HG03442 (cell line): ENCODE results near the gene SRGAP2.
"Not testable (repeated sequence)": the region's sequence is repeated elsewhere in the genome, so short reads cannot be mapped to it uniquely, and the experiment has no call there.

ENCODE experiments used
- ATAC-seq: cut with Tn5 transposase; IDR thresholded peaks from one replicate; pipeline ENCODE4 v1.9.1; 2021; ENCODE audit warnings: mild to moderate bottlenecking, moderate library complexity; ENCODE audit not compliant: unreplicated experiment

The SRGAP2 gene

DNA sequence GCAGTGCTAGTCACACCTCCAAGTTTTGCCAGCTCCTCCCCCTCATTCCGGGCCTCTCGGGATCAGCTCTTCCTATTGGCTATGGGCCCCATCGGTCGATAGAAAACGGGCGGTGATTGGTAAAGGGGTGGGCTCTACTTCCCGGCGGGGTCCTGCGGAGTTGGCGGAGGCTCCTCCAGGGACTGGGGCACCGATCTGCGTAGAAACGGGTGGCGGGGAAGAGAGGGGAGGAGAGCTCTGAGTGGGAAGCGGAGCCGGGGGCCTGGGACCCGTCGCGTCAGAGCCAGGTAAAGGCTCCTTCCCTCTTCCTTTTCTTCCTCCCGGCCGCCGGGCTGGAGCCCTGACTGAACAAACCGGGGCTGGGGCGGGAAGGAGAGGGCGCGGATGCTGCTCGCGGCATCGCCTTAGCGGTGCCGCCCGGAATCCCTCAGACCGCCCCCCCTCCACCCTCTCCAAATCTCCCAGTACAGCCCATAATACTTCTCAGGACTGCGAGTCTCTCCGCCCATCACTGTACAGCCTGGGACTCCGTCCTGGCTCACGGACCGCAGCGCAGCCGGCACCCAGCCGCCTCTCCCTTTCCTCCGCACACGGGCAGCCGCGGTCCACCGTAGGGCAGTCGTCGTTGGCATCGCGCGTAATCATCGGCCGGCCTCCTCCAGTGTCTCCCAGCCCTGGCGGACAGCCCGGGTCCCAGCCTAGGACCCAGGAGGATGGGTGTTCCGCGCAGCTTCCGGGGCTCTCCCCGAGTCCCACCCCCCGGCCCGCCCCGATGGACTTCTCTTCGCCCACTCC, at the start of gene SRGAP2:
Gene SRGAP2 (plus strand): TSS at position 178 of the 795 bp plus-strand sequence. CDS start 2,430 bp downstream, outside the sequence.
- ATAC-seq = not testable (repeated sequence)

DNA sequence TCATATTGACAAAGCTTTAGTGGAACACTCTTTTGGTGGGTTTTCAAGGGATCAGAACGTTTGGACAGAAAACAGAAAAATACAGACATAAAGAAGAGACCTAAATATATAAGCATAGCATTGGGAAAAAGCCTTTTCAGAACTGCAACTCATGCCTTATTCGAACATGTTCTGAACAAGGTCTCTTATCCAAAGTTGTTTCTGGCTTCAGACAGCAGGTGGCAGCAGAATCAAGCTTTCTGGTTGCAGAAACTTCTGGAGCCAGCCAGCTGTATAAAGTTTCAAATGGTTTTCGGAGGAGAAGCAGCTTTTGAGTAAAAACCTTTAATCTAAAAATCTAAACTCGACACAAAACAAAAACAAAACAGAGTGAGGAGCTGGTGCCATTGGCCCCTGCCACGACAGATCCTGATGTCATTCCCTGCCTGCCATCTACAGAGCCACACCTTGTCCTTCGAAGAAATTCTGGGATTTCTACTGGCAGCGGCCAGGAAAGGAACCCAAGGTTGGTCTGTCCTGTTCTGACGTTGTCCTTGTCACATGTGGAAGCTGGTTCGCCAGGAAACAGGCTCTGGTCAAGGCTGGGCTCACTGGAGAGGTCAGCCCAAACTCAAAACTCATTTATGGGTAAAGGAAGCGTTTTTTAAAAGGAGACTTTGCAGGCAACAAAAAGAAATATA, 35.9 kb upstream of the SRGAP2 start:
- peak; percentile 79 for ATAC-seq

DNA sequence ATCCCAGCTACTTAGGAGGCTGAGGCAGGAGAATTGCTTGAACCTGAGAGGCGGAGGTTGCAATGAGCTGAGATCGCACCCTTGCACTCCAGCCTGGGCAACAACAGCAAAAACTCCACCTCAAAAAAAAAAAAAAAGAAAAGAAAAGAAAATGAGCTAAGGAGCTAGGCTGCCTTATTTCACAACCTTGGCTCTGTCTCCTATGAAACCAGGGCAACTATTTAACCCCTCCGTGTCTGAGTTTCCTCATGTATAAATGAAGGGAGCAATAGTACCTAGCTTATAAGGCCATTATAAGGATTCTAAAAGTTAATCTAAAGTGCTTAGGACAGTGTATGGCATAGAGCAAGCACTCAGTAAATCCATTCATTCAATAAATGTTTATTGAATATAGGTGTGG, 33.5 kb upstream of the SRGAP2 start:
- not testable (repeated sequence) for ATAC-seq

DNA sequence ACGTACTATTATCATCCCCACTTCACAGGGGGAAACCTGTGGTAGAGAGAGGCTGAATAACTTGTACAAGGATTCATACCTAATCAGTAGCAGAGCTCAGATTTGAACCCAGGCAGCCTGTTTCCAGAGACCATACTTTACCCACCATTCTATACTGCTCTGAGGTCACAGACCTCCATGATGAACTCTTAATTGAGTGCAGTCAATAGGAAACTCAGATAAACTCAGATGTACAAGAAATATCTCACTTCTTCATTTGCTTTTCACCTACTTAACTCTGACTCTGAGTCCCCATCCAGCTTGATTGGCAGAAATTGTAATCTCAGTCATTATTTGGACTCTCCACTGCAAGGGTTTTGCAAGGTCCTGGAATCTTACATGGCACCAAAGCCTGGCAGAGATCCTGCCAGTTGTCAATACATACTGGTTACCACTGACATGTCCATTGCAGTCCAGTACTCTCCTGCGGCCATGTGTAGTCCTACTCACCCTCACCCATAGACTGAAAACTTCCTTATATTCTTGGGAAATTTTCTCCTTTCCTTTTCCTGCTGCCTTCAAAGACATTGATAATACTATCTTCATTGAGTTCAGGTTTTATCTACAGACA, 30.1 kb upstream of the SRGAP2 start:
- not testable (repeated sequence) for ATAC-seq

DNA sequence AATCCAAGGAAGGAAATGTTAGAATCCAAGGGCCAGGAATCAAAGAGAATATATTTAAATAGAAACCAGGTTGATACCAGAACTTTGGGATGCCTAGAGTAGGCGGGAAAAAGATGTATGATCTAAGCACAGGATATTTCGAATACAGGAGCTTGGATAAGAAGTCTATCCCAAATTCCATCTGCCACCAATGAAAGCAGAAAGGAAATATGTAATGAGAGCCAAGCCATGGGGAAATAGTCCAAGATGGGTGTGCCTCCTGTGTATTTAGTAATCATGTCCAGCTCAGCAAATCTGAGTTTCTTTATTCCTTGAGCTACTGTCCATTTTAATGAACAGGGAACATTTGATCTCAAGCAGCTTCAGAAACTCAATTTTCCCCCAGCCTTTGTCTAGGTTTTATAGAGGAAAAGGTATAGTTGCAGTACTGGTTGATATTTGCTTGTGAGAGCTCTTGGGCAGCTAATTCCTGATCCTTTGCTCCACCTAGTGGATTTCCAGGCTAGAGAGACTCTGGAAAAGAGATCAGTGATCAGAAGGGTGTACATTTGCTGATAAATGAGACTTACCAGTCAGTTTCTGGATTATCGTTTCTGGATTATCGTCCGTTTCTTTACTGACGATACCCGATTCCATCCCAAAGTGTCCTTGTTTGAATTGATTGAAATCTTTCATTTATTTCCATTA, 29.0 kb upstream of the SRGAP2 start:
- not testable (repeated sequence) for ATAC-seq

DNA sequence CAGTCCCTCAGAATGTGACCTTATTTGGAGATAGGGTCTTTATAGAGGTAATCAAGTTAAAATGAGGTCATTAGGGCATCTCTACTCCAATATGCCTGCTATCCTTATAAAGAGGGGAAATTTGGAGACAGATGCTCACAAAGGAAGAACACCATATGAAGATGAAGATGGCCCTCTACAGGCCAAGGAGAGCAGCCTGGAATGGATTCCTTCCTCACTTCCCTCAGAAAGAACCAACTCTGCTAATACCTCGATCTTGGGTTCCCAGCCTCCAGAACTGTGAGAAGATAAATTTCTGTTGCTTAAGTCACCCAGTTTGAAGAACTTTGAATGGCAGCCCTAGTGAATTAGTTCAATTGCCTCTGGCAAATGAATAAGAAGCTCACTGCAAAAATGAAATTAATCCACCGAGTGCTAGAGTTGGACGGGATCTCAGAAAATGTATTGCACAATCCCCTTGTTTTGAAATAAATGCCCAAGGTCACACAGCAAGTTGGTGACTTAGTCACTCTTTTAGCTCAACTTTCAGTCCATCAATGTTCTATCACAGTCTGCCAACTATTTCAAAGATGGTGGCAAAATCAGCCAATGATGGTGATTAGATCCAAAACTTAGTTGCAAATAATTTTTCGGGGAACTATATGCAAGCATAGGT, 27.8 kb upstream of the SRGAP2 start:
- ATAC-seq = not testable (repeated sequence)

DNA sequence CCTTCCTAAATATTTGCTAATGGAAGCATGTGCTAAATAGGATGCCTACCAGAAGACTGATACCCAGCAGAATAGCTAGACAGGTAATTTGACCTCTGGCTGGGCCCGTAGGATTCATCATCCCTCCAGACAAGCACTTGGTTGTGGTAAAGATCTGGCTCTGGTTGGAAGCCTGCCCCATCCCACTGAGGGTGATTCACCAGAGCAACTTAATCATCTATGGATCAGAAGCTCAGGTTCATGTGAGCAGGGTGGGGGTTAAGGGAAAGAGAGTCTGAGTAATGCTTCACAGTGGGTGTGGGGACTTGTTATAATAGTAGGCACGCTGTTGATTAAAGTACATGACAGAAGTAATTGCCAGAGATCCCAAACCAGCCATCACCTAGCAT, 27.2 kb upstream of the SRGAP2 start:
- not testable (repeated sequence) for ATAC-seq

DNA sequence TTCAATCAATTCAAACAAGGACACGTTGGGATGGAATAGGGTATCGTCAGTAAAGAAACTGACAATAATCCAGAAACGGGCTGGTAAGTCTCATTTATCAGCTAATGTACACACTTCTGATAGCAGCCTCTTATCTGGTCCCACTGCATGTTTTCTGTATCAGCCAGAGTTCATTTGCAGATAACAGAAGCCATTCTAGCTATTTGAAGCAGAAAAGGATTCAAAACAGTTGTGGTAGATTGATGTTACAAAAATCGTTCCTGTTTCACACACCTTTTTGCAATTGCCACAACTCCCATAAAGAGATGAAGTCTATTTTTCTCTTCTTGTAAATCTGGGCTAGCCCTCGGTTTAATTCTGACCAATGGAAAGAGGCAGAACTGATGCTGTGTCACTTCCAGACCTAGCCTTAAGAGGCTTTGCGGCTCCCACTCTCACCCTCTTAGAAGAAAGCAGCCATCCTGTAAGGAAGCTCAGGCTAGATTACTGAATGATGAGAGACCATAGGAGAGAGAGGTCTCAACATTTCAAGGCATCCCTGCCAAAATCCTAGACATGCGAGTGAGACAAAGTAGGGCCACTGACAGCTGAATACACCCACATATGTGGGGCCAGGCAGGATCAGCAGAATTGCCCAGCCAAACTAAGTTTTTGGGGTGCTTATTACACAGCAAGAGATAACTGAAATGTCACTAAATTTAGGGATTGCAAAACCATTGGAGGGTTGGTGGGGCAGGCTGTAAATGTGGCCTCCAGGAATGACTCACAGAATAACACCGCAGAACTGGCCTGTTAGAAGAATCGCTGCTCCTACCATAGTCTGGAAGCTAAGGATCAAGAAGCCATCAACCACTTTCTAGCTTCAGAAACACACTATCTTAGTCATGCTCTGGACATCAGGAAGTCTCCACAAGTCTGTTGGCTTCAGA, 25.0 kb upstream of the SRGAP2 start:
- ATAC-seq = not testable (repeated sequence)

DNA sequence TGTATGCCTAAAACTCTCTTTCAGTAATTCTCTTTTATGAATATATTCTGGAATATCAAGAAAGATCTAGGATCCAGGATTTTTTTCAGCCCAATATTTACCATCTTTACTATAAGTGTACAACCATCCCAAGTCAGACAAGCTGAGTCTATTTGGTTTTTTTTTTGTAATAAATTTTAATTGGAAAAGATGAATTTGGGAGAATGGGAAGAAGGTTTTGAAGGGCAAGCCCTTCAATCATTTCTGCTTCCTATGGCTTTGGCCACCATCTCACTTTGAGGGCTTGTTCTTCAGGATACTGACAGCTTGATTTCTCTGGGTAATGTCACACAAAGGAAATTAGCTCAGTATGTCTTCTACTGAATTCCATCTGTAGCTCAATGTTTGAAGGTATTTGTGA, 23.7 kb upstream of the SRGAP2 start:
- not testable (repeated sequence) for ATAC-seq

DNA sequence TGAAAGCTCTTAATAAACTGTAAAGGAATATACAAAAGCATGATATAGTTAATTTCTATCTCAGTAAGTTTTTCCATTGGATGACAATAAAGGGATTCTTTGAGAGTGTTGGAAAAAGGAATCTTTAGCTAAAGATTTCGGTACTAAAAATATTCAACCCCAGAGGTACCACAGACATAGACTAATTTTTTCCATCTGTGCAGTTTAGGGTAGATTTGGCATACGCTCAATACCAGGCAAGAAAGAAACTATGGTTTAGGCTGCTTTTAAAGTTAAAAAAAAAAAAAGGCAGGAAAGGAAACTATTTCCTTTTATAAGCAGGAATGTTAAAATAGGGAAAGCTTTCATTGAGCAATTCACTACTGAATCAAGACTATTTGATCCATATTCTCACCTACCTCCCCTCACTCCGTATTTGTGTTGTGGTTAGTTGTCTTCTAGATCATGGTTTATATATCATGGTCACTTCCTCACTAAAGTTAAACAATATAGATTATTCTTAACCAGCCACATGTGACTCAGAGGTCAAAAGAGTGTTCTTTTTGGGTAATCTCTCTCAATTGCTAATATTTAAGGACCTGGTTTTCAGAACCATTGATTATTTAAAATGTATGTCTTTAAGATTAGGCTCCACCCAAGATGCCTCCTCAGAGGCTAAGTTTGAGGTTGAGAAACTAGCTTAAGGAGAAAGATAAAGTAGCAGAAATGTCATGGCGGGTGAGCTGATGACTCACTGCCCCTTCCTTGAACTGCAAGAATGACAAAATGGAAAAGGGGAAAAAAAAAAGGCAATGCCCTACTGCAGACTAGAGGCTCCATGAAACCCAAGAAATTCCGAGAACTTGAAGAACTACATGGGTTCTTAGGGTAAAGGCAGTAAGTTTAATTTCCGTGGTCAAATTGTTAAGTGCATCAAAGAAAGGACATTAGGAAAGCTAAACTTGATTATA, 20.7 kb upstream of the SRGAP2 start:
- ATAC-seq = not testable (repeated sequence)

DNA sequence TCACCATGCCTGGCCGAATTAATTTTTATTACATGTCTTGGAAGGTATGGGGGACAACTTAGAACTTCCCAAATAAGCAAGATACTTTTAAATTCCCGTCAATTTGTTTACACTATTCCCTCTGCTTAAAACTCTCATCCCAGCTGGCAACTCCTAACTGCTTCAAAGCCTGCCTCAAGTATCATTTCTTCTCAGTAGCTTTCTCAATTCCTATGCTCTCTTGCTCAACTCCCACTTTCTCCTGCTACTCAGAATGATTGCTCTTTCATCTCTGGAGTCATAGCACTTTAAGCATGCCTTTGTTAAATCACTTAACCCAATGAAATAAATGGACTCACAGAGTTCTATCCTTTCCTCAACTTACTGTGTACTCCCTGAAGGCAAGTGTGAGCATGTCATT, 19.6 kb upstream of the SRGAP2 start:
- not testable (repeated sequence) for ATAC-seq

DNA sequence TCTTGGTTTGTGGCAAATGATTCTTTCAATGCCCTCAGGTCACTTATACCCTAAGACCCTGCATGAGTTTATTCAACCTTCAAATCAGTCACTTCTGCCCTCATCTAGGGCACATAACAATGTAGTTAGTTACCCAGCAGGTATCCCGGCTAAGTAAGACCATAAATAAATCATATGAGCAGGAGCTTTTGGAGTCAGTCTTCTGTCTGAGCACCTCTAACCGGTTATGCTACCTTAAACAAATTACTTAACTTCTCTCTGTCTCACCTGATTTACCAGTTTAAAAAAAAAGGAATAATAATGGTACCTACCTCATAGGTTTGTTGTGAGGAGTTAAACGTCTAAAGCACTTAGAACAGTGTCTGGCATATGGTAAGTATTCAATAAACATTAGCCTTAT, 17.6 kb upstream of the SRGAP2 start:
- not testable (repeated sequence) for ATAC-seq

DNA sequence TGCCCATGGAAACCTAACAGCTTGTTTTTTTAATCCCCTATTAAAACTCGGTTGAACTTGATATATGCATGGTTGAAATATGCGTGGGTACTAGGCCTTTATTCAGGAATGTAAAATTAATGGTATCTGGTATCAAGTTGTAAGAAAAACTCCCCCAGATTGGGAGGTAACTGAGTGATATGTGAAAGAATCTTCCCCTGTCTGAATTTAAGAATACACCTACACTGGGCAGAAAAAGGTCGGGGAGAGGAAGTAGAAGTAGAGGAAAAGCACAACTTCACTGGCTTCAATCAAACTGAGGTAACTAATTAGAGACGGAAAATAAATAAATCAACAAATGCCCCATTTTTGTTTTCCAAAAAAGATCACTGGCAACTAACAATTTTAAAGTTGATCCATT, 16.5 kb upstream of the SRGAP2 start:
- ATAC-seq = not testable (repeated sequence)

DNA sequence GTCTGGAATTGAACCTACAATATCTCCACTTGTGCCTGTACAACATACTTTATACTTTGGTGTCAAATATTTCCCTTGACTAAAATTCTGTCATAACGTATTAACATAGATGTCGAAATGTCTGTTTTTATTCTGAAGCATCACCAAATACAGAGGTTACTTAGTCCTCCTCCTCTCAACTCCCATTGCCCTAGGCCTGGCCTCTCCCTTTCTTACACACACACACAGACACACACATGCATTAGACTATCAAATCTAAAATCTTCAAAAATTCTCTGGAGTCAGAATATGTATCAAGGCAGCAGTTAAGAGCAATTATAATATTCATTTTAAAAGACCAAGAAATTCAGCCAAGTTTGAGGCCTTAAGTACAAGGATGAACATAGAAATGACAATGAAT, 8.2 kb upstream of the SRGAP2 start:
- ATAC-seq = not testable (repeated sequence)

DNA sequence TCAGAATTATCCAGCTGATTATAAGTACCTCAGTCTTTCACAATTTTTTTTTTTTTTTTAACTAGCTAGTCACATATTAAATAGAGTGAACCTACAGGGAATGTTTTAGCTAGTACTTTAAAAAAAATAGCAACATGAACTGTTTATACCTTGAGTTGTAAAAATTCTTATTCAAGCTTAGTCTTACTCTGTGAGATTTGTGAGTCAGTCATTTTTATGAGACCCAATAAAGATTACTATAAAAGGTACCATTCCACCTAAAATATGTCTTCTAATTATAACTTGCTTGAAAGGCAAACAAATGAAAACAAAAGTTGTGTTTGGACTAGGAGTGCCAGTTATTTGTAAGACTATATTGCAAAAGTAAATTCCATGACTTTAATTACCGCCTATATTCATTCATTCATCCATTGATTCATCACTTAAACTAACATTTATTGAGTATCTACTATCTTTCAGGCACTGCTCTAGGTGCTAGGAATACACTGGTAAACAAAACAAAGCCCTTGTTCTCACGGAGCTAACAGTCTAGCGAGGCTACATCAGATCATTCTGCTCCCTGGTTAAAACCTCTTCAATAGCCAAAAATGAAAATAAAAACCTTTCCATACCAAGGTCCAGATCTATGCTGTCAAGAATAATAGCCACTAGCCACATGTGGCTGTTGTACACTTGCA, 6.5 kb upstream of the SRGAP2 start:
- ATAC-seq = not testable (repeated sequence)

DNA sequence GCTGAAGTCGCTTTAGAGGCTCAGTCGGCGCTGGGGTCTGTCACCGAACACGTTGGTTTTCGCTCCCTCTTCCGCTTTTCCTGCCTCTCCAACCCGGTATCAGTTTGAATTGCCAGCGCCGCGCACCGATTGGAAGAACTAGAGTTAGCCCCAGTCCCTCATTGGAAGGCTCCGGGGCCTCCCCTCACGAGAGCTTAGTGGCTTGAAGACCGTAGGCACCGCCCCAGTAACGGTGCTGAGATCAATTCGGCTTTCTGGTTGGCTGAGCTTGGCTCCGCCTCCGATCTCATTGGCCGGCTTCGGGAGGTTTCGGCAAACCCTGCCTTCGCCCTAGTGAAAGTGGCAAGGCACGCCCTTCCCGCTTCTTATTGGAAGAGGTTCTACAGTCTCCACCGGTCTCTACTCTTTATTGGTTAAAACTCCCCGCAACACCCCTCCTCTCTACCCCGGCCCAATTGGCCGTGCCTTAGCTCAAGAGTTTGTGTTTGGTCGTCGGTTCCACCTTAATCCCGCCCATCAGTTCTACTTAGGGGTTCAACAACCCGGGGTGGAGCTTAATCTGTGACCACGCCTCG, 465 bp upstream of the SRGAP2 start, which contains the start of gene FAM72A:
Gene FAM72A (minus strand): TSS at position 51 of the 575 bp plus-strand sequence. CDS start 814 bp downstream, outside the sequence.
- ATAC-seq = peak; percentile 85

DNA sequence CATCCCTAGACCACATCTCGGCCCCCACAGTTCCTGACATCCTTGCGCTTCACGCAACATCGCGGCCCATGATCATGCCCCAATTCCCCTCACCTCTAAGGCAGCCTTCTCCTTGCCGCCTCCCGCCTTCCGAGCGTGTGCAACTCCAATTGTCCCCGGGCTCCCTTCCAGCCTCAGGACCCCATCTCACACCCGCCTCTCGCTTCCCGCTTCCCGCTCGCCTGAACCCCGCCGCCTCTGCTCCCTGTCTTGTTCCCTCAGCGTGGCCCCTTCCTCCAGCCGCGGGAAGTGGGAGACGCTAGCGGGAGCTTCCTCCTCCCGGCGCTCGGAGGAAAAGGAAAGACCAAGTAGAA, 794 bp downstream of the SRGAP2 start:
- not testable (repeated sequence) for ATAC-seq
